ENCODE results near the gene BMF. TPM values are rescaled to one million over a fixed set of nuclear protein-coding genes. Genes with fewer than 3 reads are reported as not detected.
A peak's percentile ranks its signal among the peaks of the same experiment; 100 is the strongest.

The BMF gene
- total RNA-seq, 1 donor from 2014 or later: 376 TPM

DNA sequence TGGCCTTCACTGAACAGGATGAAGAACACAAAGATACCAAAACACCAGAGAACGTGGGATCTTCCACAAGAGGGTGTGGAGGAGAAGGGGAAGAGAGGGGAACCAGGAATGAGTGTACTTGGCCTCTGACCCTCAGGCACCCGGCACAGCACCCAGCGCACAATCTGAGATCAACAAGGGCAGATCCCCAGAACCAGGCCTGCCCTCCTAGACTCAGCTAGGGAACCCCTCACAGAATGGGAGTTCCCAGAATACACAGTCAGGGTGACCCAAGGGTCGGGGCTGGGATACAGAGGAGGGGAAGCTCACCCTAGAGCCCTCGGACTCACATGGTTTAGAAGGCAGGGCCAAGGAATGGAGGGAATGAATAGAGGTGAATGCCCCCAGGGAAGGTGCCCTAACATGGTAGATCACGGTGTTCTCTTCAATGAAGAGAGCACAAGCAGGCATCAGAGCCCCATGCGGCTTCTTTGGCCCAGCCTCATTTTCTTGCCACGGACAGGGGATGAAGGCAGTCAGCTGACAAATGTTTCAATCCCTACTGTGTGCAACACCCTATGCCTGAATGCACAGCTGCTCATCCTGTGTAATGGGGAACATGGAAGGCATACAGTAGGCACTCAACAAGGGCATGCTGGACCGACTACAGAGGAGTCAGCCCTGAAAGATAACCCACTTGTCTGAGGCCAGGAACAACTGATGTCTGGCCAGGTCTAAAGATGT is 13.1 kb downstream of the BMF start:
- TF ChIP-seq CTCF (IDR thresholded peaks at IDR 0.05): no peak
- H3K4me3 Mint-ChIP-seq: peak overlapping the region; percentile 62

GRCh38 chr15:40094156-40094555 is 14.5 kb downstream of the BMF start:
- no peak for TF ChIP-seq CTCF (IDR thresholded peaks at IDR 0.05)
- intact Hi-C loops (cut with micrococcal nuclease): no loop called here
- Mint-ChIP-seq H3K36me3 (ENCODE audit: low read depth) (peaks cover 95% of the 10 kb centered on the region), H3K9me3 (no peaks in the 10 kb centered on the region), H3K27me3 (no peaks in the 10 kb centered on the region), H3K4me1 (peaks cover 83% of the 10 kb centered on the region), H3K4me3 (peak overlapping the region; percentile 65), H3K27ac (peak overlapping the region; percentile 99)
- ChIA-PET POLR2A (interaction anchor here (0.8 to 23.5 kb wide), 8 partner anchors 7 to 214 kb away, joined by 3 to 1329 read pairs (median 36); partner anchors contain the start of genes BMF, PLCB2 and SRP14), CTCF (interaction anchor here (1.2 to 8.0 kb wide), 3 partner anchors 11 to 49 kb away, joined by 3 to 98 read pairs (median 13); partner anchors contain the start of gene BMF)
- DNase-seq (no peak), ATAC-seq (ENCODE audit: low read depth) (no peak)

More for the DNA sequence above, 13.1 kb downstream of the BMF start:
- H3K27me3 Mint-ChIP-seq: no peaks in the 10 kb centered on the region
- DNase-seq (no peak), ATAC-seq (ENCODE audit: low read depth) (no peak)
- intact Hi-C loops (cut with micrococcal nuclease): loop anchor here (1.0 kb wide), 2 partner anchors 10 to 13 kb away; no protein-coding TSS in a partner anchor
- ChIA-PET POLR2A (interaction anchor here (0.6 to 23.5 kb wide), 10 partner anchors 11 to 74 kb away, joined by 3 to 1329 read pairs (median 192); partner anchors contain the start of genes BMF and SRP14), CTCF (interaction anchor here (8.0 to 16.6 kb wide), 2 partner anchors 12 to 51 kb away, joined by 98 to 519 read pairs; partner anchors contain the start of genes BMF and SRP14)
- H3K9me3 Mint-ChIP-seq: no peaks in the 10 kb centered on the region
- H3K27ac Mint-ChIP-seq: peak overlapping the region; percentile 99
- peaks cover 93% of the 10 kb centered on the region for H3K36me3 Mint-ChIP-seq (ENCODE audit: low read depth)
- peaks cover 93% of the 10 kb centered on the region for H3K4me1 Mint-ChIP-seq

DNA sequence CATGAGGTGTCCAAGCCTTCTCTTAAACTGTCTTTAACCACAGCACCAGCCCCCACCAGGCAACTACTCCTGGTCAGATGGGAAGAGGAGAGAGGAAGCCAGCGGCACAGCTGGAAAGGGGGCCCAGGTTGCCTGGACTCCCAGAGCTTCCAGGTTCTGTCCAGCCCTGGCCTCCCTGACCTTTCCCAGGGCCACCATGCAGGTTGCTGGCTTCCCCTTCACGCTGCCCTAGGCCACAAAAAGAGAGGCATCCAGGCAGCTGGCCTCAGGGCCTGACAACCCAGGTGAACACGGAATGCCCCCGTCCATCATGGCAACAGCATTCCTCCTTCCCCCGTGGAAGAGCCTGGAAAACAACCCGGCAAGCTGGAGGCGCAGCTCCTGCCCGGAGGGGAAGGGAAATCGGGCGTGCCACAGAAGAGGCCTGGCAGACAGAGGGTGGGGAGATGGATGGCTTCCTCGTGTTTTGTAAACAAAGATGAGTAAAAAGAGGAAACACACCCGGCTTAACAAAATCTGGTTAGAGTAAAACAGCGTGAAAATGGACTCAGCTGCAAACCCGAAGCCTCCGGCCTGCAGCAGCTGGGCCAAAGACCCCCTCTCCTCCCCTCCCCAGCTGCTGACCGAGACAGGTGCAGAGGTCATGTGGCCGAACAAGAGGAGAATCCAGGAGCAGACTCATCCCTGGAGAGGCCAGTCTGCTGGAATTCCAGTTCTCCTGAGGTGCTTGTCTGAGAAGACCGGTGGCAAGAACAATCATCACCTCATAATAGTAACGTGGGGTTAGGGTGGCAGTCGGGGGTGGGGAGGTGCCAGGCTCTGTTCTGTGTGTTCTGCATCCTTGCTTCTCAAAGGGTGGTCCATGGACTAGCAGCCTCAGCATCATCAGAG is 15.5 kb downstream of the BMF start:
- Mint-ChIP-seq H3K27ac (peak overlapping the region; percentile 99), H3K4me3 (peak overlapping the region; percentile 65), H3K4me1 (peaks cover 75% of the 10 kb centered on the region), H3K36me3 (ENCODE audit: low read depth) (peaks cover 86% of the 10 kb centered on the region), H3K9me3 (no peaks in the 10 kb centered on the region), H3K27me3 (no peaks in the 10 kb centered on the region)
- no peak for TF ChIP-seq CTCF (IDR thresholded peaks at IDR 0.05)
- CTCF ChIA-PET: interaction anchor here (1.2 to 8.0 kb wide), 3 partner anchors 10 to 48 kb away, joined by 3 to 98 read pairs (median 13); partner anchors contain the start of gene BMF
- POLR2A ChIA-PET: interaction anchor here (0.7 to 23.5 kb wide), 11 partner anchors 8 to 215 kb away, joined by 3 to 1329 read pairs (median 5); partner anchors contain the start of genes BMF, PLCB2 and SRP14
- DNase-seq: no peak
- peak; percentile 51 for ATAC-seq (ENCODE audit: low read depth)
- intact Hi-C loops (cut with micrococcal nuclease): loop anchor here (2.0 kb wide), 1 partner anchor 14 kb away; no protein-coding TSS in a partner anchor

DNA sequence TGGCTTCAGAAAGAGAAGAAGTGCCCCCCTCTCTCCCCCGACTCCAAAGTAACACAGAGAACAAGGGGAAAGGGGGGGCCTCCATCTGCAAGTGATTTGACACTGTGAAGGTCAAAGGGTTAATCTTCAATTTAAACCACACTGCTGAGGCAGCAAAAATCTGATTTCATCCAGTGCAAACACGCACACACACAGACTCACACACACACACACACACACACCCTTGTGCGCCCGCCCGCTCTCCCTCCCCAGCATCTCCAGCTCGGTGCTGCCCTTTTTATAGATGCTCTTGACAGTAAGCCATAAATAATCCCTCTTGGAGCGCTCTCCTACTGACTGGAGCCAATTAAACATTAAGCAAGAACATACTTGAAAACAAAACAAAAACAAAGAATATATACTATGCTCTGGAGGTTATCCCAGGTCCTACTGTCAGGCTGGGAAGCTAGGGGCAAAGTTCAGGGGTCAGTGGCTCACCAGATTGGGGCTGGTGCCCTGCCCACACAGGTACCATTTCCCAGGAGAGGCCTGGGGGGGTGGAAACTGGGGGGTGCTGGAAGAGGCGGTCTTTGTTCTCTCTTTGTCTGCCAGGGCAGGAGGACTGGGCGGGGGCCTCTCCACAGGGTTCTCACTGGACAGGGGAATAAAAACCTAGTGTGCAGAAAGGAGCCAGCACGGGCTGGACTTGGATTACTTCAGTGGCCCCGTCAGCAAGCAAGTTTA is 16.3 kb downstream of the BMF start:
- Mint-ChIP-seq H3K9me3 (no peaks in the 10 kb centered on the region), H3K27me3 (no peaks in the 10 kb centered on the region), H3K36me3 (ENCODE audit: low read depth) (peaks cover 79% of the 10 kb centered on the region), H3K4me3 (peak overlapping the region; percentile 48), H3K27ac (peak overlapping the region; percentile 99), H3K4me1 (peaks cover 72% of the 10 kb centered on the region)
- no peak for DNase-seq
- ChIA-PET POLR2A (interaction anchor here (0.7 to 23.5 kb wide), 8 partner anchors 9 to 49 kb away, joined by 3 to 1329 read pairs (median 36); partner anchors contain the start of genes BMF and SRP14), CTCF (interaction anchor here (0.6 to 8.0 kb wide), 3 partner anchors 15 to 133 kb away, joined by 3 to 98 read pairs (median 13); partner anchors contain the start of gene BMF)
- no peak for TF ChIP-seq CTCF (IDR thresholded peaks at IDR 0.05)
- intact Hi-C loops (cut with micrococcal nuclease): loop anchor here (2.0 kb wide), 1 partner anchor 14 kb away; no protein-coding TSS in a partner anchor
- no peak for ATAC-seq (ENCODE audit: low read depth)
